Measurements from ENCODE around the gene POLR3K.

Gene POLR3K

DNA sequence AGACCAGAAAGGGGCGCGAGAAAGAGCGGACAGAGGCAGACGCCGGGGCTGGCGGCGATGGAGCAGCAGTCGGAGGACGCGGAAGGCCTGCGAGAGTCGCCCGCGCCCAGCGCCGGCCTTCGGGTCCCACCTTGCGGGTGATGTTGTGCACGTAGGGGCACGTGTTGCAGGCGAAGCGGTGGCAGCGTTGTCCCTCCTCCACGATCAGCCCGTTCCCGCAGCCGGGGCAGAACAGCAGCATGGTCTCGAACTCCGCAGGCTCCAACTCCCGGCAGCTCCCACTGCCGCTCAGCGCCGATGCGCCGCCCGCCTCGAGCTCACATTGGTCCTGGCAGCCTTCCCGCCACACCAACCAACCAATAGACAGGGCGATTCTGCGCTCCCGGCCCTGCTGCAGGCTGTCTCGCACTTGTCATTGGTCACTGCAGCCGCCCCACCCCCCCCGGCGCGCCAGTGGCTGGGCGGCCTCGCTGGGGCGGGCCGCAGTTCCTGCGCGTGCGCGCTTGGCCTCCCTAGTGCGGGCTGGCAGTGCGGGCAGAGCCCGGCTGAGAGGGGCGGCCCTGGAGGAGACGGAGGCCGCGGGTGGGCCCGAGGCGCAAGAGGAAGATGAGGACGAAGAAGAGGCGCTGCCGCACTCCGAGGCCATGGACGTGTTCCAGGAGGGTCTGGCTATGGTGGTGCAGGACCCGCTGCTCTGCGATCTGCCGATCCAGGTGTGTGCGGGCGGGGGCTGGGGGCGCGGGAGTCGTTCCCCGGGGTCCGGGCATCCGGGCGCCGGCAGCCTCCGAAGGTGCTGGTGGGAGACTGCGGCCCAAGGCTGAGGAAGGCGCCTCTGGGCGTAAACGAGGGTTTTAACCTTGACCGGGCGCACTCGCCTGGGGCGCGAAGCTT lies at the start of gene POLR3K, which contains the start of gene SNRNP25:
POLR3K (minus strand) TSS at position 263 of the 891 bp plus-strand sequence; CDS start at position 241, 22 bp downstream.
SNRNP25 (plus strand) TSS at position 483 of the 891 bp plus-strand sequence; CDS start at position 672, 189 bp downstream.
- DNase-seq: peak; percentile 87

DNA sequence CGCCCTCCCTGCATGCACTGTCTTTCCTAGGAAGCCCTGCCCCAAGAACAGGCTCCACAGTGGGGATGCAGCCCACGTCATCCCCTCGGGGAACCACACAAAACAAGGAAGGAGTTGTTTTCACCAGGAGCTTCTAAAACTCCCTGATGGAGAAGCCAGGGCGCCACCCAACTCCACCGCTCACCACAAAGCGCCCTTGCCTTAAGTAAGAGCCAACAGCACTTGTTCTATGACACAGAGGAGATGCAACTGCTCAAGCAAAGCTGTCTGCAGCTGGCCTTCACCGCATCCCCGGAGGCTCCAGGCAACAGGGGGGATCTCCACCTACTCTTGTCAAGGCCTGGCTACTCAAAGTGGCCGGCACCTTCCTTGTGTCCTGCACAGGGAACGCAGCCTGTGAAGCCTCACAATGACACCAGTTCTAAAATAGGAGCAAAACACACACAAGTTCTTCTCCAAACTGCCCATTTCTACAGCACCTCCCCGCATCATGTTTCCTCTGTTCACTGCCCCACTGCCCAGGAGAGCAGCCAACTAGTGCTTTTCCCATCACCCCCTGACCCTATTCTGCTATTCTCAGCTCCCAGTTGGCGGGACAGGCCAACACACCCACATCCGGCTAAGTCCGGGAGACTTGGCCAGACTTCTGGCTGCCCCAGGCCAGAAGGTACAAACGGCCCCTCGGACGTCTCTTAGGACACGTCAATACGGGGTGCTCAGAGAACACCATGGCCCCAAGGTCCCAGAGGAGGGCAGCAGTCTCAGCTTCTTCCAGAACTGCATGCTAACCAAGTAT lies 48.9 kb upstream of the POLR3K start:
- DNase-seq: no peak

DNA sequence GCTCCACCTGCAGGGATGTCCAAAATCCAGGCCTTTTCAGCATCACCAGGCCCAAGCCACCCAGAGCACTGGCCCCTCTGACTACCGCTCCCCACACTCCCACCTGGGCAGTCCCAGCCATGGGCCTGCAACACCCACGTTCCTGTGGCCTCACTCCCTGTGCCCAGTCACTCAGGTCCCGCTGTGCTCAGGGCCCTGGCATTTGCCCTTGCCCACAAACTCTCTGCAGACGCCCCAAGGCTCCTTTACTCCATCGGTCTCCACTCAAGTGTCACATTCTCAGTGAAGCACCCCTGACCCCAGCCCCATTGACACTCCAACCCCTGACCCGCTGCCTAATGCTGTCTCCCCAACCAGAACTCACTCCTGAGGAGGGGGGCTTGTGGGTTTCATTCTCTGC lies 48.2 kb upstream of the POLR3K start:
- DNase-seq: no peak

DNA sequence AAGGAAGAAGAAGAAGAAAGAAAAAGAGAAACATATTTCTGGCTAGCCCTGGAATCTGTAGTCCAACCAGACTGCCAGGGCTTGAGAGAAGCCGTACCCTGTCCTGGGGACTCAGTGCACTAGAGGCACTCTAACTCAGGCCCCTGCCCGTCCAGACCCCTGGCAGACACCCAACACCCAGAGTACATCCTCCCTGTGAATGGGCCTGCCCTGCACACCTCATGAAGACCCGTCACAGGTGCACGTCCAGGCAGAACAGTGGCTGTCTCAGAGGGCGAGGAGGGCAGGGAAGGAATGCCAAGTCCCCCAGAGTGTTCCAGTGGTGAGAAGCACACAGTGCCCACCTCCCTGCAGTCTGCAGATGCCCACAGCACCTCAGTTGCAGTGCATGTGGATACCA lies 47.6 kb upstream of the POLR3K start:
- DNase-seq: no peak

DNA sequence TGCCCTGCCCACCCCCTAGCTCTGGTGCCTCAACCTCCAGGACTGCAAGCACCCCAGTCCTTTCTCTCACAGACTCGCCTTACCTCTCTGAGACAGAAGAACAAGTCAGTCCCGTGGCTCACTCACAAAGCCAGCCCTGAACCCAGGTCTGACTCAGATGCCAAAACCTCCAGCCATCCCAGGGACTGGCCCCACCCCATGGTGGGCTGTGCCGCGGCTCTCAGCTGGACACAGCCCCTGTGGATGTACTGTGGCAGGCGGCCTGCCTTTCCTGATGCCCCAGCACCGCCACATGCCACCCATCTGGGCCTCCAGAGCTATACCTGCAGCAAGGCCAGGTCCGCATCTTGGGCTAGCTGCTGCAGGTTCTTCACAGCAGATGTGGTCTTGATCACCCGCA lies 44.4 kb upstream of the POLR3K start:
- no peak for DNase-seq

DNA sequence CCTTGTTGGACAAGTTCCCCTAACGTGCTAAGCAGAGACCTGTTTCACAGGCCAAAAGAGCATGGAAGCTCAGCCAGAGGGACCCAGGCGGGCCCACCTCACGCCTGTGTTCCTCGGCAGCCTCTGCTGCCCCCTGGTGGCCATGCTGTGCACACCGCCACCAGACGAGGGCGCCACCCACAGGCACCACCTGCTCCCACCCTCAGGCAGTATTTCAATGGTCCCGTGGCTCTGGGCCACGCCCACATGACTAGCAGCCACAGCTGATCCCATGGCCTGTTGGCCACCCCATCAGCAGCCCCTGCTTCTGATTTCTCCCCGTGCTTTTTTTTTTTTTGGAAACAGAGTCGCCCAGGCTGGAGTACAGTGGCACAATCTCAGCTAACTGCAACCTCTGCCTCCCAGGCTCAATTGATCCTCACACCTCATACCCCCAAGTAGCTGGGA lies 43.5 kb upstream of the POLR3K start:
- peak; percentile 37 for DNase-seq

DNA sequence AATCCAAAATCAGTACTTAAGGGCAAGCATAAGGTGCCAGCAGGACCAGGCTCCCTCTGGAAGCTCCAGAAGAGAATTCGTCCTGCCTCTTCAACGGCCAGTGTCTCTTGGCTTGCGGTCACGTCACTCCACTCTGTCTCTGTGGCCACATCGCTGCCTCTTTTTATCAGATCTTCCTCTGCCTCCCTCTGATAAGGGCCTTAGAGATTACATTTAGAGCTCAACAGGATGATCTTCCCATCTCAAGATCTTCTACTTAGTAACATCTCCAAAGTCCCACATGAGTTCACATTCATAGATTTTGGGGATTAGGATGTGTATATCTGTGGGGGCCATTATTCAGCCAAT lies 41.5 kb upstream of the POLR3K start:
- no peak for DNase-seq

DNA sequence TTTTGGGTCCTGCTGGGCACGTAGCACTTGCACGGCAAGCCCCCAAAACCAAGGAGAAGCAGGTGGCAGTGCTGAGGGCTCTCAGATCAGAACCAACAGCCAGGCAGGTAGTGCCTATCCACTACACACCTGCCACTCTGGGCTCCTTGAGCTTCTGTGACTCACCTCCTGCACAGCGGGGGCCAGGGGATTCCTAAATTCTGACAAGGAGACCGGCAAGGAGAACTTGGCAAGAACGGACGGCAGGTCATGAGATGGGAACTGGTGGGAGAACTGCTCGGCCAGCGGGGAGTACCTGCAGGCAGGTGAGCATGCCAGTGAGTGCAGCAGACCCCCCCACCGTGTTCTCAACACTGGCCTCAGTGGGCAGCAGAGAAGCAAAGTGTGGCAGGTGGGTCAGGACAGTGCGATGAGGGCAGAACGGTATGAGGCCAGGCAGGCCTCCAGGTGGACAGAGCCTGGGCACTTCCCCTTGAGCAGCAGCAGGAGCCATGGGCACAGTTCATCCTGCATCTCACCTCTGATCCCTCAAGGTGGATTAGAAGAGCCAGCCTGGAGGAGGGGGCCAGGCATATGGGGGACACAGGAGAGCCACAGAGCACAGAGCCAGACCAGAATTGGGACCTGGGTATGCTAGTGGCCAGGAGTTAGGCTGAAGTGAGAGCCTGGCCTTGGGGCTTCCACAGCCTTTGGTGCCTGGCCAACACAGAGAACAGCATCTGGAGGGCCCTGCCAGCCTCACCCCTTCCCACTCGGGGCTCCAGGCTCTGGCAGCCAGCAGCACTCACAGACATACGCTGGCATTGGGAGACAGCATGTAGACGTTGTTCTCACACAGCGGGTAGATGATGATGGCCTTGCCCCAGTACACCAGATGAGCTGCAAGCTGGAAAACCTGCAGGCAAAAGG lies 39.3 kb upstream of the POLR3K start:
- DNase-seq: no peak

DNA sequence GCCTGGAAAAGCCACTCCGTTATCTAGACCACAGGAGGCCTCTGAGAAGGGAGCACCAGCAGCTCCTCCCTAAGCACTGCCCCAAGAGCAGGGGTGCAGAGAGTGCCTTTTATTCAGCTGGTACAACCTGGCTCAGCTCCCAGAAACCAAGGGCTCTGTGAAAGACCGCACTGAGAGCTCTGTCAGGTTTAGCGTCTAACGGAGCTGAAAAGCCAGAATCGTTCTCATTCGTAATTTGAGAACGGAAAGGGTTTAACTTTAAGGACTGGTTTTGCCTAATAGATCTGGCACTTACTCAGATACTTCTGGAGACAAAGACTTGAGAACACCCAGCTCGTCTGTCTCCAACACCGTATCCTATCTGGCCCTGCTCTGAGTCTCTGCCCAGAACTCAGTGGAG lies 38.1 kb upstream of the POLR3K start:
- no peak for DNase-seq

DNA sequence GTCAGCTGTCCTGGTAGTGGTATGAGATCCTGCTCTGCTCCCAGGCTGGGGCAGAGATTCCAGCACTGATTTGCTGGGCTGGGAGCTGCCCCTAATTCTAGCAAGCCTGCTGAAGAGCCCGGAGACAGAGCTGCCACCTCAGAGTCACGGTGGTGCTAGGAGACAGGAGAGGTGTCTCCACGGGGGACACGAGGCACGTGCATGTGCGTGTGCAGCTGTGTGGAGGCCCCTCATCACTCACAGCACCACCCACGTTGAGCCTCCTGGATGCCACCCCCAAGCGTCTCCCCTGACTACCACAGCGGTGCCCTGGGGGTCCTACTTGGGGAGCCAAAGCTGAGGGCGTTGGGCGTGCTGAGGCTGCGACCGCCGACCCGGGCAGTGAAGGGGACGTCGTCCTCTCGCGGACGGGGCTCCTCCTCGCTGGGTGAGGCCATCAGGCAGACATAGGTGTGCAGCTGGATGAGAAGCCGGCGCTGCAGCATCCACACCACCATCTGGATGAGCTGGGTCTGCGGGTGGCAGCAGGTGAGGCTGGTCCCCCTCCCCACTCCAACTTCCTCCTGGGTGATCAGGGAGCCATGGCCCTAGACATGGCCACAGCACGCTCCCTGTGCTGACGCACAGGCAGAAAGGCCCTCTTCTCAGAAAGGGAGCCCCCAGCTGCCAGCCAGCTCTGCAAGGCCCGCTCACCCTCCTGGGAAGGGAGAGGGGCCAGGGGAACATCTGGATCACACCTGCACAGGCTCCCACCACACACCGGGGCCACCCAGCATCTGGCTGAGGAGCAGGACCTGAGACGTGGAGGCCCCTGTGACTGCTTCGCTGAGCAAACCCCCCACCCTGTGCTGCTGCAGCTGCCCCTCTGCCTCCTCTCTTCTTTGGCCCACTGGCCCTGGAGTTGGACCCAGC lies 36.2 kb upstream of the POLR3K start:
- DNase-seq: no peak

DNA sequence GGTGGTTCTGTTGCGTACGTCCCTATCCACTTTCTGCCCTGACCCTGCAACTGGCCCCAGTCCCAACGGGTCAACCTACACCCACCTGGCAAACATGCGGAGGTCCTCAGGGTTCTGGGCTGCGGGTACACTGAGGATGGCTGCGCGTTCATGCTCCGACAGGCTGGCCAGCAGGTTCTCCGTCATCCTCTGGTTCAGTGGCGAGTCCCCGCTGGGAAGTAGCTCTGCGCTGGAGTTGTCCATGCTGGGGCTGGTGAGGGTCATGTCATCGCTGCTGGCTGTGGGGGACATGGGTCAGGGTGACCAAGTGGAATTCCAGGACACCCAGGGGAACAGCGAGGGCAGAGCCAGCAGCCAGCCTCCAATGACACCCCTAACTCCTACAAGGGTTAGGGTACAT lies 35.2 kb upstream of the POLR3K start:
- DNase-seq: no peak

DNA sequence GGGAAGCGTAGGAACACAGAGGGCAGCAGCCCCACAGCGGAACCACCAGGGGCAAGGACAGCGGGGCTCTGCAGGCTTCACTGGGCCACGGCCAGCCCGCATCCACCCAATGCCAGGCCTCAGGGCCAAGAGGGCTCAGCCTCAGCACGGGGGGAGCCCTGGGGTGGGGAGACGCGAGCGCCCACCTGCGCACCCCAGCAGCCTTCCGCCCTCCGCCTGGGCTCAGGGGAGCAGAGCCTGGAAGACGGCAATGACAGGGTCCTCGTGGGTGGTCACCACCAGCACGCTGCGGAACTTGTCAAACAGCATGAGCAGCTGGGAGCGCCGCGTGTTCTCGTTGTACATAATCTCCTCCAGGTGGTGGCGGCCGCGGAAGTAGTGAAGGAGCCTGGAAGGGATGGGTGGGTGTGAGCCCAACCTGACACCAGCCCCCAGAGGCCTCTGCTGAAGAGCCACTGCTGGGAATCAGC lies 33.1 kb upstream of the POLR3K start:
- DNase-seq: no peak

DNA sequence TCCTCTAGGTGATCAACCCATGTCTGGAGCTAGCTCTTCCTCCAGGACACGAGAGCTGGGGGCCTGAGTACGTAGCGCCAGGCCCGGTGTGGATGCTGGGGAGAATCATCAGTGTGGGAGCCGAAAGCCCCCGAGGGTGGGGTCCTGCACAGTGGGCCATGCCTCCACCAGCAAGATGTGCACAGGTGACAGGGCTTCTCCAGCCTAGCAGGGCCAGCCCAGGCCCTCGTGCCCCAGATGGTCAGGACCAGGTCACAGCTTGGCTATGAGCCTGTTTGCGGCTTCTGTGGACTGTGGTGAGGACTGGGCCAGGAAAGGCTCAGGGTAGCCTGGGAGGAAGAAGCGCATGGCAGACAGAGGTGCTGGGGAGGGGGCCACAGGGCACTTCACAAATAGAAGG lies 32.5 kb upstream of the POLR3K start:
- no peak for DNase-seq

DNA sequence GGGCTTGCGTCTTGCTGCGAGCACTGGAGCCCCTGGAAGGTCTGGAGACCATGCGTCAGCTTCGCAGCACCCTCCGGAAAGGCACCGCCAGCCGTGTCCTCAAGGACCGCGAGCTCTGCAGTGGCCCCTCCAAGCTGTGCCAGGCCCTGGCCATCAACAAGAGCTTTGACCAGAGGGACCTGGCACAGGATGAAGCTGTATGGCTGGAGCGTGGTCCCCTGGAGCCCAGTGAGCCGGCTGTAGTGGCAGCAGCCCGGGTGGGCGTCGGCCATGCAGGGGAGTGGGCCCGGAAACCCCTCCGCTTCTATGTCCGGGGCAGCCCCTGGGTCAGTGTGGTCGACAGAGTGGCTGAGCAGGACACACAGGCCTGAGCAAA lies 32.0 kb upstream of the POLR3K start:
- no peak for DNase-seq

DNA sequence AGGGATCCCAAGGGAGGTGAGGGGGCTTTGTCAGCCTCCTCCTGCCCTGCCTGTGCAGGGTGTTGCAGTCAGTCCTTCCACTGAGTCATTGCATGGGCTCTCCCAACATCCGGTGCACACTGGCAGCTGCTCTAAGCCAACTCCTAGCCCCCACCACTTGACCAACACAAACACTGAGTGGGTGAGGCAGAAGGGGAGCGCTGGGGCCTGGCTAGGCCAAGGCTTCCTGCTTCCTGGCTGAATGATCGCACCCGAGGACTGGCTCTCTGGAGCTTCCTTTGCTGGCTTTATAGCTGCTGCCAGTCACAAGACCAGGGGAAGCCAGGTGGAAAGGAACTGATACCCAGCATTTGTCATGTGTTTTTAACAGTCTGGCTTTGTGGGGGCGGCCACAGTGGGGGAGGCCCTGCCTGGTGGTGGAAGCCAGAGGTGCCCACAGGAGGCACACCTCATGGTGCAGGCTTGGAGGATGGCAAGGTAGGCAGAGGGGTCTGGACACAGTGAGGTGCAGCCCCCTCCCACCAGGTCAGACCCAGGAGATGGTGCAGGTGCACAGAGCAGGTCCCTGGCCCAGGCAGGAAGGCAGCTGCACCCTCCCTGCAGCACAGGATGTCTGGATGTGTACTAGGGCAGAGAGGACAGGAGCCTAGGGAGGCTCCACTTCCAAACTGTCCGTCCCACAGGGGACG lies 31.5 kb upstream of the POLR3K start:
- no peak for DNase-seq

DNA sequence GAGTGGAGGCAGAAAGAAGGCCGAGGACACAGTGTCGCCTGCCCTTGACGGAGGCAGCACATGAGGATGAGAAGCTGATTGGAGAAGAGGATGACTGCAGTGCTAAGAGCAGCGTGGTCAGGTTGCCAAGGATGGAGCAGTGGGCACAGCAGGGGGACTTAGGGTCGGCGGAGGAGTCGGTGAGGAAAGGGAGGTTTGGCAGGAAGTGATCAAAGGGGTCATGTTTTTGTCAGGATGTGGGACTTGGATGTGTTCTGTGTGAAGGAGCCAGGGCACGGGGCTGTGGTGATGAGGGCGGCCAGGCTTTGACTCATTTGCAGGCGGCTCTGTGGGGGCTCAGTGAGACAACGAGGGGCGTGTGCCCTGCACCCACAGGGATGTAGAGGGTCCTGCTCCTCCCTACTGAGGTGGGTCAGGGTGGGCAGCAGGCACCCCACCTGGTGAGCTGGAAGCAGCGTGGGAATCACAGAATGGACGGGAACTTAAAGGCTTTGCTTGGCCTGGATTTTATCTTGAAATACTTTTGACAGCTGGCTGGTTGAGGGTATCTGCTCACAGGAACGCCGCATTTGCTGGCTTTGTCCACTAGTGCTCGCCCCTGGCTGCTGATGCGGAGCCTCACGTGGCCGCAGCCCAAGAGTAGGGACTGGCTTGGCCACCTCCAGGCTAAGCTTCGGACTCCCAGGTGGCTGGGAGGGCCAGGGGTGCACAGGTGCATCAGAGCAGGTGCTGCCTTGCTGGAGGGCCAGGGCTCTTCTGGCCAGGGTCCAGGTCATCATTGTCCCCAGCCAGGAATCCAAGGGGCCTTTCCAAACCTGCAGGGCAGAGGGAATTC lies 30.6 kb upstream of the POLR3K start:
- DNase-seq: no peak

DNA sequence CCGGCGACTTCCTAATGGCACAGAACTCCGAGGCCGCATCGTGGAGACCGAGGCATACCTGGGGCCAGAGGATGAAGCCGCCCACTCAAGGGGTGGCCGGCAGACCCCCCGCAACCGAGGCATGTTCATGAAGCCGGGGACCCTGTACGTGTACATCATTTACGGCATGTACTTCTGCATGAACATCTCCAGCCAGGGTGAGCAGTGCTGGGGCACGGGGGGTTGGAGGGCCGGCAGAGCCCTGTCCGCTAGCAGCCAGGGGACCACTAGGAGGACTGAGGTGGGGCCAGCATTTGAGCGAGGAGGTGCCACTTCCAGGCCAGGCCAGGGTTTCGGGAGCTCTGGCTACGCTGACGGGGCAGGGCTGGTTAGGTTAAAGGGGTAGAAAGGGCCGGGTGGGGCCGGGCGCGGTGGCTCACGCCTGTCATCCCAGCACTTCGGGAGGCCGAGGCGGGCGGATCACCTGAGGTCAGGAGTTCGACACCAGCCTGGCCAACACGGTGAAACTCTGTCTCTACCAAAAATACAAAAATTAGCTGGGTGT lies 29.7 kb upstream of the POLR3K start:
- DNase-seq: no peak

DNA sequence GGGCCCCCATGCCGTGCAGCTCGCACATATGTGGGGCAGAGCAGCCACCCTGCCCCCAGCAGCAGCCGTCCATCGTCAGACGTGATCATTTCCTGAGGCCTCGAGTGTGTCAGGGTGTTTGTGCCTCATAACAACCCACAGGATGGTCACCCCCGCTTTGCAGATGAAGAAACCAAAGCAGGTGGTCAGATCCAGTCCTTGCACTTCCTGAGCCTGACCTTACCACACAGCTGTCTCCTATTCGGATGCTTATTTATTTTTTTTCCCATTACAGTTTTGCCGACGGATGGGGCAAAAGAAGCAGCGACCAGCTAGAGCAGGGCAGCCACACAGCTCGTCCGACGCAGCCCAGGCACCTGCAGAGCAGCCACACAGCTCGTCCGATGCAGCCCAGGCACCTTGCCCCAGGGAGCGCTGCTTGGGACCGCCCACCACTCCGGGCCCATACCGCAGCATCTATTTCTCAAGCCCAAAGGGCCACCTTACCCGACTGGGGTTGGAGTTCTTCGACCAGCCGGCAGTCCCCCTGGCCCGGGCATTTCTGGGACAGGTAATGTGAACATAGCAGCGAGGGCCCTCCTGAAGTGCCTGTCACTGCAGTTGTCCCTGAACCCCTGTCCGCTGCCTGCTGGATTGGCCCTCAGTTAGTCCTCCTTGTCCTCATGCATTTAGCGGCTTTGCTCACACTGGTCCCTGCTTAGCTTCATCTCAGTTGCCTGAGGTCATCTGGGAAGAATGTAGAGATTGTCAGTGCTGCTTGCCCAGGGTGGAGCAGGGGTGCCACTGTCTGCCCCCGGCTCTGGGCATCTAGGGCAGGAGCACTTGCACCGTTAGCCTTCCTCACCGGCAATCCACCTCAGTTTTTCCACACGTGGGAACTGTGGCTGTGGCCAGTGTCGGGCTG lies 26.0 kb upstream of the POLR3K start:
- no peak for DNase-seq

All from NCI-H1436 treated with DMSO at 0.1 percent for 48 hours (cell line).